ENCODE results near the gene SGPP2. TPM values are rescaled to one million over a fixed set of nuclear protein-coding genes. Genes with fewer than 3 reads are reported as not detected.

The SGPP2 gene
- total RNA-seq, 2 experiments from 2014 or later = 2.7 to 3.1 TPM

DNA sequence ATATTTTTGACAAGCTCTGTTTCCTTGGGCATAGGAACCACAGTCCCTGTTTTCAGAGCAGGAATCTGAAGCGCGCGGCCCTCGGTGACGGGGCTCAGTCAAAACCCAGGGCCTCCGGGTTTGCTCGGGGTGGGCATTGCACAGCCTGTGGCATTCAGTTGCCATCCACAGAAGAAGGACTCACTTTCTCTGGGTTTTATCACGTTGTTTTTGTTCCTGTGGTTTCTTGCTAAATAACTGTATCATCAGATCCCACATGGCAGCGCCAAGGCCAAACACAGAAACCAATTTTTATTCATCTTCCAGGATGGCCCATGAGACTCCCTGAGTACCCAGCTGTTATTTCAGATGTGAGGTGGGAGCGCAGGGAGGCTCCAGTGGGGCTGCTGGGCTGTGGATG is 35.6 kb downstream of the SGPP2 start:
- CTCF ChIA-PET = no interaction called here
- no peaks in the 10 kb centered on the region for H3K36me3 Mint-ChIP-seq (ENCODE audit: low read depth)
- no peaks in the 10 kb centered on the region for H3K4me1 Mint-ChIP-seq
- no peaks in the 10 kb centered on the region for H3K27me3 Mint-ChIP-seq
- H3K9me3 Mint-ChIP-seq = no peaks in the 10 kb centered on the region
- no peak overlapping the region for H3K4me3 Mint-ChIP-seq
- POLR2A ChIA-PET = no interaction called here
- no peak for DNase-seq
- H3K27ac Mint-ChIP-seq = no peak overlapping the region

DNA sequence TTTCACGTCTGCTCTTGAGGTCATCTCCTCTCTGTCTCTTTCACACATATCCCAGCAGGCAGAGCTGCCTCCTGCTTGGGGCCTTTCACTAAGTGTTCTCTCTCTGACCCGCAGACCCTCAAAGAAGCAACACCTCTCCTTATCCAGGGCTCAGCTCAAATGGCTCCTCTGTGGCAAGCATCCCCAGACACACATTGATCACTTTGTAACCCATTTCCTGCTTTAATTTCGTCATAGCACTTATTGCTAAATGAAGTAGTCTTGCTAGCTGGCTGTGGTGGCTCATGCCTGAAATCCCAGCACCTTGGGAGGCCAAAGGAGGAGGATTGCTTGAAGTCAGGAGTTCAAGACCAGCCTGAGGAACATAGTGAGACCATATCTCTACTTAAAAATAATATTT is 41.4 kb downstream of the SGPP2 start:
- peaks cover 2% of the 10 kb centered on the region for H3K36me3 Mint-ChIP-seq (ENCODE audit: low read depth)
- CTCF ChIA-PET = no interaction called here
- POLR2A ChIA-PET = no interaction called here
- H3K4me3 Mint-ChIP-seq = no peak overlapping the region
- peaks cover 1% of the 10 kb centered on the region for H3K27me3 Mint-ChIP-seq
- DNase-seq = no peak
- H3K27ac Mint-ChIP-seq = no peak overlapping the region
- no peaks in the 10 kb centered on the region for H3K4me1 Mint-ChIP-seq
- no peaks in the 10 kb centered on the region for H3K9me3 Mint-ChIP-seq

DNA sequence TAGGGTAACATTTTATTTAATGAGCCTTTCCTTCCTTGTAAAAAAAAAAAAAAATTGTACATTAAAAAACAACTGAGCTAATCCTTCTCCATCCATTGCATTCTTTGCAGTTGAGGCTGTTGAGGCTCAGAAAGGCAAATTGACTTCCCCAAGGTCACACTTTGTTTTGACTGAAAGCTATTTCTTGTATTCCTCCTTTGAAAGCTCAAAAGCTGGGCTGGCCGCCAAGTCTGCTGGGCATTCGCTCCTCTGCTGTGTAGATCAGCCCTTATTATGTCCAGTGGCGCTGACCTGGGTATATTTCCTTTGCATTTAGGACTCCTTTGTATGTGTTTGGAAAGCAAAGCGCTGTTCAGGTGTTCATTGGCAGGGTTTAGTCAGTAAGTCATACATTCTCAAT is 44.0 kb downstream of the SGPP2 start:
- Mint-ChIP-seq H3K36me3 (ENCODE audit: low read depth) (peaks cover 2% of the 10 kb centered on the region), H3K4me3 (no peak overlapping the region), H3K4me1 (no peaks in the 10 kb centered on the region), H3K9me3 (no peaks in the 10 kb centered on the region), H3K27ac (no peak overlapping the region), H3K27me3 (peaks cover 1% of the 10 kb centered on the region)
- CTCF ChIA-PET = no interaction called here
- no peak for DNase-seq
- POLR2A ChIA-PET = no interaction called here

DNA sequence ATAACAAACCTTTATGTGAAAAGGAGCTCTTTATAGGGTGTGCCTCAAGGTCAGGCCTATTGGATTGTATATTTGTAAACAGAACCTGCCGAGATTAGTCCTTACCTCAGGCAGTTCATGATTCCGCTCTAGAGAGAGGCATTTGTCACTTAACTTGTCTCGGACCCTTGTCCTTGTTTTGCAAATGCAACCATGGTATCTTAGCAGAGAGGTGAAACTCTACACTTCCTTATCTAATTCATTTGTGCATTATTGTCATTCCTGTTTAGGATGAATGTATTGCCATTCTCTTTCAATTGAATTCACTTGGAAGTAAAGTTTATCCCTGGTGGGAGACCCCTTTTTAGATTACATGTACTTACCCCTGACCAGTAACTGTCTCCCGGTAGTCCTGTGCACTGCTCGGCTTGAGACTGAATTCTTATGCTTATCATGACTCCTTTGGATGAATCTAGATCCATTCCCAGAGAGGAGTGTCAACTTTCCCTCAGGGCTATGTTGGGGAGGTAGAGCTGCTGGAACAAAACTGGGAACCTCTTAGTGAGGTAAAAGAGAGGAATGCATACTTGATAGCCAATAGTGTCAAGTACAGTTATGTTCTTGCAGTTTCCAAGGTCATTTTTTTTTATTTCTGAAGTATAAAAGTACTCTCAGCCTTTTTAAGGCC is 46.6 kb downstream of the SGPP2 start:
- Mint-ChIP-seq H3K9me3 (no peaks in the 10 kb centered on the region), H3K36me3 (ENCODE audit: low read depth) (no peaks in the 10 kb centered on the region), H3K4me3 (no peak overlapping the region), H3K27me3 (peaks cover 1% of the 10 kb centered on the region), H3K27ac (no peak overlapping the region), H3K4me1 (no peaks in the 10 kb centered on the region)
- no peak for DNase-seq
- CTCF ChIA-PET = no interaction called here
- POLR2A ChIA-PET = no interaction called here

DNA sequence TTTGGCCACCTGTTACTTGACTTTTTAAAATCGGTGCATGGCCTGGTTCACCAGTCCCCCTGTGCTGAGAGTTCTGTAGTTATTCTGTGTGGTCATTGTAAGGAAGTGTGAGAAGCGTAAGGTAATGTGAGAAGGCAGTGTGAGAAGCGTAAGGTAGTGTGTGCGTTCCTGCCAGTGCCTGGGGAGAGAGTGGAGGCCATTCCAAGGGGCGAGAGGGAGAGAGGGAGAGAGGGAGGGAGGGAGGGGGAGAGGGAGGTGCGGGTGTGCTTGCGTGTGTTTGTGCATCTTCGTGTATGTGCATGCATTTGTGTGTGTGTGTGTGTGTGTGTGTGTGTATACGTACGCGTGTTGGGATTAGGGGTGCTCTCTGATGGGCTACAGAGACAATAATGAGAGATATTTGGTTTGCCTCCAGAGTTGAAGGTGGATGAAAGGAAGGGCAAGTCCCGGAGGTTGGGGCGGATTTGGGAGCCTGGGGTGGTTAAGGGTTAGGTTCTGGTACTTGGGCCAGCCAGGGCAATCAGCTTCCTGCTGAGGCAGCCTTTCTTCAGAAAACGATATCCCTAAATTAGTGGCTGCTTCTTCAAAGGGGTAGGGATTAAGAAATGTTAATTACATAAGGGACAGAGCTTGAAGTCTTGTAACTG is 53.7 kb downstream of the SGPP2 start:
- no peak for DNase-seq
- H3K4me1 Mint-ChIP-seq = peaks cover 10% of the 10 kb centered on the region
- POLR2A ChIA-PET = no interaction called here
- H3K27ac Mint-ChIP-seq = no peak overlapping the region
- H3K9me3 Mint-ChIP-seq = no peaks in the 10 kb centered on the region
- CTCF ChIA-PET = no interaction called here
- no peak overlapping the region for H3K4me3 Mint-ChIP-seq
- no peaks in the 10 kb centered on the region for H3K36me3 Mint-ChIP-seq (ENCODE audit: low read depth)
- no peaks in the 10 kb centered on the region for H3K27me3 Mint-ChIP-seq

DNA sequence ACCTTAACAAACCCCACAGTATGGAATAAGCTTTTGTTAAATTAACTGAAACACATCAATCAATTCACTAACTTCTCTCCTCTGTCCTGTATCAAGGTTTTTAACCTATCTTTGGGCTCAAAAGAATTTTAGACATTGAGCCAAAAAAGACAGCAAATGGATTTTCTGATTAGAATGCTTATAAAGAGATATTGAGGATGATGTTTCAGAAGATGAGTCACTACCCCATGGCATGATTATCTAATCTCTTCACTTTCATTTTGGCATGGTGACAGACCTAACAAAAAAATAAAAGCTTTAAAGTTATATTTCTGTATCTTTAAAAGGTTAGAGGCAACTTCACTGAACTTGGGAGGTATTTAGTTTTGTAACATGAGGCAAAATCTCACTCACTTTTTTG is 55.5 kb downstream of the SGPP2 start:
- DNase-seq = no peak
- CTCF ChIA-PET = no interaction called here
- Mint-ChIP-seq H3K9me3 (no peaks in the 10 kb centered on the region), H3K27me3 (no peaks in the 10 kb centered on the region), H3K27ac (no peak overlapping the region), H3K36me3 (ENCODE audit: low read depth) (no peaks in the 10 kb centered on the region), H3K4me1 (peaks cover 10% of the 10 kb centered on the region), H3K4me3 (no peak overlapping the region)
- POLR2A ChIA-PET = no interaction called here

DNA sequence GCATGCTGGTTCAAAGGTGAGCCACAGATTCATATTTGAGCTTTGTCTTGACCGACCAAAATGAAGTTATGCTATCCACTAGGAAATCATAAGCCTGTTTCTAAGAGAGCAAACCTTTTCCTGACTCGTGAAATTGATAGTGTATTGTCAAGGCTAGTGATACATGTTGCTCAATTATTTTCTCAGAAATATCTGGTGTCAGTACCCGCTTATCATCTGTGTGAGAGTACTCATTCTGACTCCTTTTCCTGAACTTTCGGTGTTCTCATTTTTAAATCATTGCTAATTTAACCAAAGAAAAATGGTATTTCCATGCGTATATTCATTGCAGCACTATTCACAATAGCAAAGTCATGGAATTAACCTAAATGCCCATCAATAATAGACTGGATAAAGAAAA is 56.2 kb downstream of the SGPP2 start:
- peaks cover 10% of the 10 kb centered on the region for H3K4me1 Mint-ChIP-seq
- ChIA-PET CTCF (no interaction called here), POLR2A (no interaction called here)
- H3K9me3 Mint-ChIP-seq = no peaks in the 10 kb centered on the region
- DNase-seq = no peak
- no peaks in the 10 kb centered on the region for H3K27me3 Mint-ChIP-seq
- H3K4me3 Mint-ChIP-seq = no peak overlapping the region
- no peak overlapping the region for H3K27ac Mint-ChIP-seq
- no peaks in the 10 kb centered on the region for H3K36me3 Mint-ChIP-seq (ENCODE audit: low read depth)

DNA sequence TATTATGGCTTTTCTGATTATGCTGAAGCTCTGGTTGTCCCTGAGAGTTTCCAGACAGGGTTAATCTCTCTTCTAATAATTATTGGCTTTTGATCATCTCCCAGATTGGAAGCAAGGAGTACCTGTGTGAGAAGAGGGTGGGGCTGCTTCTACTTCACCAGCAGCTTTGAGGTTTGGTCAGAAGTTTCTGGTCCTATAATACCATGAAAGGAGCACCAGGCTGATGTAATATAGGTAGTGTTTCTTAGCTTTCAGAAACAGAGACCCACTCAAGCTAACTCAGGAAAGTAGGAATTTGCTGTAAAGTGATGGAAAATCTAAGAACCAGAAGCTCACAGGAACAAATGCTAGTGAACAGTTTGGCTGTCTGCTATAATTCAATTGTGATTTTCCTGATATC is 57.6 kb downstream of the SGPP2 start:
- Mint-ChIP-seq H3K4me3 (no peak overlapping the region), H3K4me1 (peaks cover 10% of the 10 kb centered on the region), H3K27me3 (no peaks in the 10 kb centered on the region), H3K27ac (no peak overlapping the region), H3K9me3 (no peaks in the 10 kb centered on the region), H3K36me3 (ENCODE audit: low read depth) (no peaks in the 10 kb centered on the region)
- DNase-seq = no peak
- CTCF ChIA-PET = interaction anchor here (2.7 kb wide), 1 partner anchor 163 kb away, joined by 14 read pairs; no protein-coding TSS in a partner anchor
- POLR2A ChIA-PET = no interaction called here

DNA sequence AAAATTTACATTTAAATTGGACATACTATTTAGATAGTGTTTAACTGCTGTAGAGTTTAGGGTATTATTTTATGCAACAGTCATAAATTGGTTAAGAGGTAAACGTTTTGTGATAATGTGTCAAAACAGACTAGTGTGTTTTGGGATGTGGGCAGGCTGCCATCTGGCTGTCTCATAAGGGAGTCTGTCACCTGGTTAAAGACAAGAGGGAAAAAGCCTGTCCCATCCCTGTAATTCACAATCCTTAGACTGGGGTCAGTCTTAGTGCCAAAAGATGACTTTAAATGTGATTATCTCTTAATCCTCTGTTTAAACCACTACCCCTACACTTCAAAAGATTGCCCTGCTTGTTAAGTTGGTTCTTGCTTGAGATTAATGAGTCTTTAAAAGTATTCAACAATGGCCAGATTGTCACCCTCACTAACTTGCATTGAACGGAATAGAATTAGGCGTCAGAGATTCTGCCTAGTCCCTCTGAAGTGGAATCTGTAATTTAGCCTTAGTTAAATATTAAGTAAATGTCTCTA is 59.2 kb downstream of the SGPP2 start:
- no peaks in the 10 kb centered on the region for H3K9me3 Mint-ChIP-seq
- ChIA-PET POLR2A (no interaction called here), CTCF (interaction anchor here (0.6 to 2.7 kb wide), 2 partner anchors 165 to 166 kb away, joined by 3 to 14 read pairs; no protein-coding TSS in a partner anchor)
- H3K27ac Mint-ChIP-seq = no peak overlapping the region
- peaks cover 10% of the 10 kb centered on the region for H3K4me1 Mint-ChIP-seq
- H3K27me3 Mint-ChIP-seq = no peaks in the 10 kb centered on the region
- H3K4me3 Mint-ChIP-seq = no peak overlapping the region
- no peak for DNase-seq
- no peaks in the 10 kb centered on the region for H3K36me3 Mint-ChIP-seq (ENCODE audit: low read depth)

DNA sequence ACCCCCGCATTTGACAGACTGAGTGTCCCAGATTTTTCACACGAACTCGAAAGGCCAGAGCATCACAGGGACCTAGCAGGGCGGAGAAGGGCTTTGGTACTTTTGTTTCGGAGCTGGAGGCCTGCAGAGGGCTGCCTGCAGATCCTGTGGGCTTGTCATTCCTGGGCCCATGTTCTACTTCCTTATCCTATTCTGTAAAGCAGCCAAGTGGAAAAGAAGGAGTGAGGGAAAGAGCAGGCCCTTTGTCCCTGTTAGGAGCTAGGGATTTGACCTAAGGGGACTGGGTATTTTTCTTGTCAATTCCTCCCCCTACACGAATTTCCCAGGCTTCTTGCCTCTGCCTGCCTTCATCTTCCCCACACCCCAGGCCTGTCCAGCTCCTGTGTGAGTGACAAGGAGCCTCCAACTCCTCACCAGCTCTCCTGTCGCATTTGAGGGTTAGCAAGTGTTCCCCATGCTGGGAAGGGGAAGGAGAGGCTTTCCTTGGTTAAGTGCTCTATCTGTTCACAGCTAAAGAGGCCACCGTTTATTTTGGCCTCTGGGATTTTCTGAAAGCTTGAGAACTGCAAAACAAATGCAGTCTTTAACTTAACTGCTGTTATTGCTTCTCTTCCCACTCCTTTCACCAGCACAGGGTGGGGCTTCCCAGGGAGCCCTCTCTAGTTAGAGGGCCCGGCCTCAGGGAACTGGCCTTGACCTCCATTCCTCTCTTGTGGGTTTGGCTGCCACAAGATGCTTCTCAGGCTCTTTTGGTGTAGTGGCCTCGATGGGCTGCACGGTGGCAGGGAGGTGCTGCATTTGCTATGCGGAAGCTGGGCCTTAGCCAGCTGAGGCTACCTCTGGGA is 61.2 kb downstream of the SGPP2 start:
- Mint-ChIP-seq H3K36me3 (ENCODE audit: low read depth) (no peaks in the 10 kb centered on the region), H3K27me3 (no peaks in the 10 kb centered on the region), H3K4me1 (peaks cover 3% of the 10 kb centered on the region), H3K9me3 (no peaks in the 10 kb centered on the region), H3K4me3 (no peak overlapping the region), H3K27ac (no peak overlapping the region)
- ChIA-PET POLR2A (no interaction called here), CTCF (no interaction called here)
- no peak for DNase-seq

DNA sequence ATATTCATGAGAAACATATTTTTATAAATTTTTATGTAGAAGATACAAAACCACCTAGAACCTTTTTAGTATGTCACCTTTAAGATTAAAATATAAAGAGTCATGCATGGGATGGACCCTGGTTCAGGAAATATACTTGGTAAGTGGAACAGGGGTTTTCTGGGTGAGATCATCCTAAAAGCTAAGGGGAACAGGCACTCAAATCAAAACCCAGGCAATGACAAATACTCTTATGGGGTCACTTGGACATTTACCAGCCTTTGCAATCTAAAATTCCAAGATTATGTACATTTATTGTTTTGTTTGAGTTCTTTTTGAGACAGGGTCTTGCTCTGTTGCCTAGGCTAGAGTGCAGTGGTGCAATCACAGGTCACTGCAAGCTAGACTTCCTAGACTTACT is 65.8 kb downstream of the SGPP2 start:
- no peak for DNase-seq
- peaks cover 3% of the 10 kb centered on the region for H3K9me3 Mint-ChIP-seq
- no peaks in the 10 kb centered on the region for H3K4me1 Mint-ChIP-seq
- POLR2A ChIA-PET = no interaction called here
- peaks cover 5% of the 10 kb centered on the region for H3K36me3 Mint-ChIP-seq (ENCODE audit: low read depth)
- CTCF ChIA-PET = no interaction called here
- no peak overlapping the region for H3K27ac Mint-ChIP-seq
- H3K27me3 Mint-ChIP-seq = no peaks in the 10 kb centered on the region
- H3K4me3 Mint-ChIP-seq = no peak overlapping the region

DNA sequence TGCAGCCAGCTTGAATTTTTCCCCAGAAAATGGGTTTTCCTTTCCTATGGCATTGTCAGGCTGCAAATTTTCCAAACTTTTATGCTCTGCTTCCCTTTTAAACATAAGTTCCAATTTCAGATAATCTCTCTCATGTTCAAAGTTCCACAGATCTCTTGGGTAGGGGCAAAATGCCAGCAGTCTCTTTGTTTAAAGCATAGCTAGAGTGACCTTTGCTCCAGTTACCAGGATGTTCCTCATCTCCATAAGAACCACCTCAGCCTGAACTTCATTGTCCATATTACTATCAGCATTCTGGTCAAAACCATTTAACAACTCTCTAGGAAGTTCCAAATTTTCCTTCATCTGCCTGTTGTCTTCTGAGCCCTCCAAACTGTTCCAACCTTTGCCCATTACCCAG is 68.3 kb downstream of the SGPP2 start:
- Mint-ChIP-seq H3K4me1 (no peaks in the 10 kb centered on the region), H3K4me3 (no peak overlapping the region), H3K36me3 (ENCODE audit: low read depth) (peaks cover 5% of the 10 kb centered on the region), H3K27ac (no peak overlapping the region), H3K27me3 (no peaks in the 10 kb centered on the region), H3K9me3 (peaks cover 3% of the 10 kb centered on the region)
- DNase-seq = no peak
- ChIA-PET POLR2A (no interaction called here), CTCF (no interaction called here)

DNA sequence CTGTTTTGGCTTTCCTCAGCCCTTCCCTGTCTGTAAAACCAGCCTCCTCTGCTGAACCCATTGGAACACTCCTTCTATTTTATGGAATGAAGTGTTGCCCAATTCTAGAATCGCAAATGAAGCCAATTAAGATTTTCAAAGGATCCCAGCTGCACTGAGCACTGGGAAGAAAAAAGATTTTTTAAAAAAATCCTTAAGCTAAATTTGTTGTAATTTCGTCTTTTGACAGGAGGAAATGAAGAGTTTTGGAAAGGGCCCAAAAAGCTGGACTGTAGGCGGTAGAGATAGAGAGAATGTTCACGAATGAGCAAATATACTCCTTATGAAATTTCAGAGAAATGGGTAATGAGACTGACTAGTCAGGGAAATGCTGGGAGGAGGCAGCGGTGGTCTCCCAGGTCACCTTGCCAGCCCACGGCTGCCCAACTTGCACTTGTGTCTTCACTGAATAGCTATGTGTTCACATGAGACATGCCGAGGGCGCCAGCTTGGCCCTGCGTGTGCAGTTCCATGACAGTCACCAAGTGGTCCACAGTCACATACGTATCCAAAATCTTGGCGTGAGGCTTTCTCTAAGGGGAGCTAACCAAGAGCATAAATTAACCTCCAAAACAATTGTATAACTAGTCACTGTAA is 69.9 kb downstream of the SGPP2 start:
- CTCF ChIA-PET = no interaction called here

More for the DNA sequence above, 69.9 kb downstream of the SGPP2 start:
- no peak for DNase-seq
- Mint-ChIP-seq H3K4me1 (peaks cover 1% of the 10 kb centered on the region), H3K27me3 (no peaks in the 10 kb centered on the region), H3K36me3 (ENCODE audit: low read depth) (peaks cover 5% of the 10 kb centered on the region), H3K27ac (no peak overlapping the region), H3K4me3 (no peak overlapping the region), H3K9me3 (peaks cover 3% of the 10 kb centered on the region)
- POLR2A ChIA-PET = no interaction called here

Data from activated CD4-positive, alpha-beta memory T cell treated with anti-CD3 and anti-CD28 coated beads, Interleukin-2, amount 10 ng/mL, durations not matched to agents 7 days and 5 days (primary cell).